Endothelial cell of umbilical vein (primary cell): Measurements from ENCODE around the gene TRABD. TPM values are rescaled to one million over a fixed set of nuclear protein-coding genes. Genes with fewer than 3 reads are reported as not detected.

Experiments used
- BruUV-seq: library from RNA; stranded (reverse); fragments of 400-500 nt; replicated peaks from 2 replicates; lab custom pipeline; 2021; lab: Mats Ljungman, UMichigan
- CTCF ChIA-PET: fragments of 300-600, 350-600 bp; sonication (Branson Sonifier 250); formaldehyde crosslinking; loops from one replicate; lab custom pipeline; 2021; ENCODE audit warnings: antibody characterized with exemption, inconsistent platforms; lab: Charles Lee
- POLR2A ChIA-PET: fragments of 300-600, 350-600 bp; sonication (Branson Sonifier 250); formaldehyde crosslinking; loops from one replicate; lab custom pipeline; 2021; ENCODE audit warnings: antibody characterized with exemption, inconsistent platforms; lab: Charles Lee
- DNase-seq: peaks from one replicate; pipeline ENCODE4 v3.0.0-alpha.2; 2011; ENCODE audit warnings: low read depth, low spot score
- FAIRE-seq: peaks from 2 replicates; lab custom pipeline; 2011; peaks lifted over from hg19 to GRCh38; lab: Jason Lieb, UNC
- H2AFZ ChIP-seq: 2 replicates; pipeline ENCODE4 v1.6.0; 2012; ENCODE audit warnings: low read depth, low read length, control low read depth, inconsistent platforms
- H3K27ac ChIP-seq: 2 replicates; pipeline ENCODE4 v1.5.1; 2011; ENCODE audit warnings: low read depth, mild to moderate bottlenecking, control low read depth, low read length, moderate library complexity; ENCODE audit not compliant: insufficient read depth
- H3K27me3 ChIP-seq, 2 experiments: 2 replicates each; pipeline versions ENCODE4 v1.6.0 to v1.6.1; 2011; ENCODE audit warnings: low read length in 2 of 2, mixed read lengths in 1 of 2; ENCODE audit not compliant: control insufficient read depth in 2 of 2, insufficient read depth in 2 of 2
- H3K36me3 ChIP-seq, 2 experiments: 2 replicates in 1 of 2; 3 replicates in 1 of 2; pipeline ENCODE4 v1.5.1; 2011; ENCODE audit warnings: low read length in 2 of 2, mild to moderate bottlenecking in 1 of 2, moderate library complexity in 1 of 2; ENCODE audit not compliant: control insufficient read depth in 2 of 2, insufficient read depth in 2 of 2; ENCODE audit errors: extremely low read depth in 1 of 2
- H3K4me1 ChIP-seq: 3 replicates; pipeline ENCODE4 v1.5.1; 2011; ENCODE audit warnings: mild to moderate bottlenecking, low read length; ENCODE audit not compliant: control insufficient read depth, insufficient read depth; ENCODE audit errors: extremely low read depth
- H3K4me2 ChIP-seq: 2 replicates; pipeline ENCODE4 v1.6.1; 2011; ENCODE audit warnings: low read length, control low read depth, mixed read lengths; ENCODE audit not compliant: insufficient read depth
- H3K4me3 ChIP-seq, 3 experiments: fragments of 200-600 bp in 1 of 3; sonication (generic), shearing (Covaris generic) in 1 of 3; replicated peaks in 1 of 3; 2 replicates each; pipeline ENCODE4 v1.5.1; 2011 to 2016; ENCODE audit warnings: control low read depth in 3 of 3, low read length in 3 of 3, mild to moderate bottlenecking in 2 of 3, inconsistent platforms in 1 of 3, low read depth in 1 of 3, moderate library complexity in 1 of 3; ENCODE audit not compliant: insufficient read depth in 1 of 3
- H3K79me2 ChIP-seq: 2 replicates; pipeline ENCODE4 v1.6.0; 2012; ENCODE audit warnings: low read length, inconsistent platforms; ENCODE audit not compliant: control insufficient read depth, insufficient read depth
- H3K9ac ChIP-seq: replicated peaks from 2 replicates; pipeline ENCODE3; 2011; ENCODE audit warnings: low read length, control low read depth; ENCODE audit not compliant: insufficient read depth; ENCODE audit errors: extremely low read depth
- H3K9me1 ChIP-seq: replicated peaks from 3 replicates; pipeline ENCODE4 v1.6.0; 2011; ENCODE audit warnings: mild to moderate bottlenecking, low read length; ENCODE audit not compliant: control insufficient read depth, insufficient read depth; ENCODE audit errors: extremely low read depth
- H3K9me3 ChIP-seq: replicated peaks from 2 replicates; pipeline ENCODE4 v1.5.1; 2012; ENCODE audit warnings: low read length, inconsistent platforms; ENCODE audit not compliant: control insufficient read depth, insufficient read depth
- H4K20me1 ChIP-seq: replicated peaks from 2 replicates; pipeline ENCODE3; 2011; ENCODE audit warnings: mild to moderate bottlenecking, low read length; ENCODE audit not compliant: control insufficient read depth, insufficient read depth; ENCODE audit errors: extremely low read depth
- CTCF ChIP-seq, 2 donors: IDR thresholded peaks; 1 replicate in 1 of 2; 2 replicates in 1 of 2; pipeline ENCODE4 v1.5.1; 2011; ENCODE audit warnings: low read length in 2 of 2, mild to moderate bottlenecking in 2 of 2, moderate library complexity in 2 of 2, control low read depth in 1 of 2, inconsistent platforms in 1 of 2, low read depth in 1 of 2; ENCODE audit not compliant: insufficient read depth in 1 of 2; ENCODE audit errors: extremely low read depth in 1 of 2
- EZH2 ChIP-seq: IDR thresholded peaks from 2 replicates; pipeline ENCODE4 v1.6.1; 2012; ENCODE audit warnings: borderline replicate concordance, low read depth, mild to moderate bottlenecking, moderate library complexity, low read length, inconsistent platforms; ENCODE audit not compliant: severe bottlenecking
- GATA2 ChIP-seq: IDR thresholded peaks from 2 replicates; pipeline ENCODE4 v1.7.0; 2011; ENCODE audit warnings: low read depth, mild to moderate bottlenecking, moderate library complexity, mixed read lengths, low read length; ENCODE audit not compliant: insufficient read length, insufficient read depth
- JUN ChIP-seq: IDR thresholded peaks from 2 replicates; pipeline ENCODE4 v1.6.1; 2011; ENCODE audit warnings: borderline replicate concordance, low read depth; ENCODE audit not compliant: insufficient read length, insufficient read depth
- MYC ChIP-seq: IDR thresholded peaks from one replicate; pipeline ENCODE4 v1.6.1; 2011; ENCODE audit warnings: mild to moderate bottlenecking, low read depth, low read length
- POLR2A ChIP-seq: IDR thresholded peaks from 2 replicates; pipeline ENCODE4 v1.6.1; 2012; ENCODE audit warnings: low read depth, mild to moderate bottlenecking, control low read depth, low read length
- POLR2AphosphoS5 ChIP-seq: IDR thresholded peaks from 2 replicates; pipeline ENCODE4 v1.6.1; 2012; ENCODE audit warnings: low read depth, mild to moderate bottlenecking, control low read depth, low read length, moderate library complexity; ENCODE audit not compliant: insufficient read depth
- dilution Hi-C: fragments of 300-500 bp; cut with MboI; formaldehyde crosslinking; loops from one replicate; pipeline ENCODE4 v1.15.0; 2019; ENCODE audit warnings: low sequenced_read_pairs; ENCODE audit not compliant: extremely low pct_ligation_motif_present
- intact Hi-C: fragments of 100-400 bp; cut with micrococcal nuclease; formaldehyde crosslinking; loops from one replicate; pipeline ENCODE4 v1.10.0; 2022
- polyA plus RNA-seq, 4 experiments: library from polyadenylated mRNA; depleted of rRNA in 3 of 4; stranded (reverse) in 3 of 4; unstranded in 1 of 4; fragments of >200 nt; gene quantifications; 2 replicates each; pipeline versions ENCODE4 v1.2.1 to v1.2.3, GENCODE V29; 2011 to 2012; ENCODE audit warnings: missing spikeins in 1 of 4
- total RNA-seq: library from RNA; stranded (reverse); gene quantifications from 2 replicates; pipeline ENCODE4 v1.2.3, GENCODE V29; 2021
- TF ChIP-seq, protein P1 (sequence below): IDR thresholded peaks from 2 replicates; pipeline ENCODE4 v1.6.1; 2011; ENCODE audit not compliant: insufficient read depth, insufficient read length

The TRABD gene
- total and polyA plus RNA-seq, 2 donors (not counting 3 experiments of a cell fraction or from before 2014, with no cell fraction given) = 46.8 to 48.4 TPM

- DNase-seq (no peak), FAIRE-seq (no peak)
- Histone ChIP-seq H3K4me2 (no peak overlapping the region), H3K79me2 (no peaks in the 10 kb centered on the region), H3K27me3 (no peaks in the 10 kb centered on the region), H3K36me3 (no peaks in the 10 kb centered on the region), H2AFZ (no peak overlapping the region), H3K4me1 (no peaks in the 10 kb centered on the region), H3K9me3 (no peaks in the 10 kb centered on the region), H3K27ac (no peak overlapping the region), H4K20me1 (no peaks in the 10 kb centered on the region), H3K9ac (no peak overlapping the region), H3K9me1 (no peaks in the 10 kb centered on the region), H3K4me3 (no peak overlapping the region)
- intact Hi-C loops (no loop called here), dilution Hi-C loops (no loop called here)
- ChIA-PET POLR2A (no interaction called here), CTCF (no interaction called here)
- no TSS peak for BruUV-seq
- TF ChIP-seq, protein P1, sequence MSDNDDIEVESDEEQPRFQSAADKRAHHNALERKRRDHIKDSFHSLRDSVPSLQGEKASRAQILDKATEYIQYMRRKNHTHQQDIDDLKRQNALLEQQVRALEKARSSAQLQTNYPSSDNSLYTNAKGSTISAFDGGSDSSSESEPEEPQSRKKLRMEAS = no peak
- no peak for TF ChIP-seq POLR2AphosphoS5
- TF ChIP-seq EZH2 = no peak
- TF ChIP-seq GATA2 = no peak
- TF ChIP-seq CTCF (IDR thresholded peaks at IDR 0.05; ENCODE audit: extremely low read depth in 1 of 2, insufficient read depth in 1 of 2, low read depth in 1 of 2, low read length in 2 of 2) = no peak
- TF ChIP-seq MYC = no peak
- TF ChIP-seq JUN = no peak
- no peak for TF ChIP-seq POLR2A
Observed at GRCh38 chr22:50178471-50178864, 7.2 kb upstream of the TRABD start.
